NCI-H146 treated with DMSO at 0.1 percent for 48 hours (cell line): ENCODE results near the gene ERG.

Experiments used
- DNase-seq: peaks from one replicate; lab custom pipeline; 2025; ENCODE audit not compliant: unreplicated experiment; lab: John Stamatoyannopoulos, UW

The ERG gene, protein sequence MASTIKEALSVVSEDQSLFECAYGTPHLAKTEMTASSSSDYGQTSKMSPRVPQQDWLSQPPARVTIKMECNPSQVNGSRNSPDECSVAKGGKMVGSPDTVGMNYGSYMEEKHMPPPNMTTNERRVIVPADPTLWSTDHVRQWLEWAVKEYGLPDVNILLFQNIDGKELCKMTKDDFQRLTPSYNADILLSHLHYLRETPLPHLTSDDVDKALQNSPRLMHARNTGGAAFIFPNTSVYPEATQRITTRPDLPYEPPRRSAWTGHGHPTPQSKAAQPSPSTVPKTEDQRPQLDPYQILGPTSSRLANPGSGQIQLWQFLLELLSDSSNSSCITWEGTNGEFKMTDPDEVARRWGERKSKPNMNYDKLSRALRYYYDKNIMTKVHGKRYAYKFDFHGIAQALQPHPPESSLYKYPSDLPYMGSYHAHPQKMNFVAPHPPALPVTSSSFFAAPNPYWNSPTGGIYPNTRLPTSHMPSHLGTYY

DNA sequence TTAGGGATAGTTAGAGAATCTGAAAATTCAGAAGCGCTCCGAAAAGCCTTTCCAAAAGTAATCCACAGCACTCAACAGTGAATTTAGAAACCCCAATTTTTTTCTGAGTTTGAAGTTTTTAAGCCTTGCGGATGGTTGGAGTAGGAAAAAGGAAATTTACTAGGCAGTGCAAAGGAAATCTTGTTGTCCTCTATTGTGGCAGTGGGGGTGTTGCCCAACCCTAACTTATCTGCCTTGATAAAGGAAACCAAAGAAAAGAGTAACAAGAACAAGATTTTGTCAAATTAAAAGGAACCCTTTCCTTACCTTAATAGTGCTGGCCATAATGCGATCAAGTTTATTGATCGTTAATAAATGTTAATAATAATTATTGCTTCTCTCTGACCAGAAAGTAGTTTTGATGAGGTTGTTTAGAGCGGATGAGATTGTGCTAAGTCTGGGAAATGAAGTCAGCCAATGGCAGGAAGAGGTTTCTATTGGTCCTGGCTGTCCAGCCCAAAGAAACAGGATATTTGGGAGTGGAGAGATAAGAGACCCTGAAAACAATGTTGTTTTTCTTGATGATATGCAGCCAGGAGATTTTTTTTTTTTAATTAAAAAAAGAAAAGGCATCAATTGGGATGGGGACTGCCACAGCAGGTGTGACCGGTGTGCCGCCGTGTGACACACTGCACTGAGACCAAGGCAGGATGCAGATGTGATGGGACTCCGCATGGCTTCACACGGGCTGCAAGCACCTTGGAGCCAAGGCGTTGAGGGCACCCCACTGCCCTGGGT is at the start of gene ERG:
TSS of gene ERG (minus strand) at position 421 of the 777 bp plus-strand sequence. CDS start at position 324, 97 bp downstream.
- DNase-seq: no peak

DNA sequence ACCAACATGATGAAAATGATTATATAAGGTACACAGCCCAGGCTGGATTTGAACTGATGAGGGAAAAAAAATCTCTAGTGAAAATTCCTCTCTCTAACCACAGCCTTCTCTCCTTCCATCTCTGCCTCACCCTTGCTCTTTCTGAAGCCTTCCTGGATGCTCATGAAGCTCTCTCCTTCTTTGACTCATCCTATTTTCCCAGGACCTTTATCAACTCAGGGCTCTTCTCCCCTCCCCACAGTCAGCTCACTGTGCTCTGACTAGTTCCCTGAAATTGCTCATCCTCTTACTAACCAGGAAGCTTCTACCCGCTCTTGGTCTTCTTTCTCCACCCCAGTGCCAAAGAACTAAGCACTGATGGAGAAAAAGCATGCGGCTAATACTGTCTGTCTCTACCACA is 46.4 kb upstream of the ERG start:
- no peak for DNase-seq

DNA sequence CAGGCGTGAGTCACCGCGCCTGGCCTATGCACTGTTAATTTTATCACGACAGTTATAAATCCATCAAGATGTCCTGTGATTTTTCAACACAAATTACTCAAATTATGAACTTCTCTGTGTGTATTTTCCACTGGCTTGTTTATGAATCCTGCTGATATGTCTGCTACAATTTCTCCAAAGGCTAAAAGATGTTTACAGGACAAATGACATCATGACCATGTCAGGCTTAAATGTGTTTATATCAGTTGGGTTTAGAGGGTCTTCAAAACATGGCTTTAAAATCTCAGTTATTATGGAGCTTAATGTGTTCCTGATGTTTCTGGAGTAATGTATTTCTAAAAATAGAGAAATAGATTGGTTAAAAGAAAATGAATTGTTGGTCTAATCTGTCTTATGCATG is 44.0 kb upstream of the ERG start:
- DNase-seq: no peak

DNA sequence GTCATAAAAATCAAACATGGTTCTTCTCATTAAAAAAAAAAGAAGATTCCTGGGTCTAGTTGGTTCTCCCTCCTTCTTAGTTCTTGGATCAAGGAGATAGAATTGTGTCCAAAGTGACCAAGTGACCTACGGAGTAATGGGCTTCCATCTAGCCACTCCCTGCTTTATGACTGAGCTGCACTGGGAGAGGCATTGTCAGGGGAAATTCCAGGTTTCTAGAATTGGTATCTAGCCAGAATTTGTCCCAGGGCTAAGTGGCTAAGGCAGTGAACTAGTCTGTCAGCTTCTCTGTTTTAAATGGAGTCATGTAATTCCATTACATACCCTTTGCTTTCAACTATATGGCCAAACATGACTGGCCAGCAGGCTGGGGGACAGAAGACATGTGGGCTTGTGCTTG is 40.1 kb upstream of the ERG start:
- DNase-seq: no peak

DNA sequence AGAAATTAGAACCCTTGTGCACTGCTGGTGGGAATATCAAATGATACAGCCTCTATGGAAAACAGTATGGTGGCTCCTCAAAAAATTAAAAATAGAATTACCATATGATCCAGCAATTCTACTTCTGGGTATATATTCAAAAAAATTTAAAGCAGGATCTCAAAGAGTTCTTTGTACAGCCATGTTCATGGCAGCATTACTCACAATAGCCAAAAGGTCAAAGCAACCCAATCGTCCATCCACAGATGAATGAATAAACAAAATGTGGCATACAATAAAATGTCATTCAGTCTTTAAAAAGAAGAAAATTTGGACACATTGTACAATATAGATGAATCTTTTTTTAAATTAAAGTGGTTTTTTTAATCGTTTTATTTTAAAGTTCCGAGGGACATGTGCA is 36.3 kb upstream of the ERG start:
- DNase-seq: no peak

DNA sequence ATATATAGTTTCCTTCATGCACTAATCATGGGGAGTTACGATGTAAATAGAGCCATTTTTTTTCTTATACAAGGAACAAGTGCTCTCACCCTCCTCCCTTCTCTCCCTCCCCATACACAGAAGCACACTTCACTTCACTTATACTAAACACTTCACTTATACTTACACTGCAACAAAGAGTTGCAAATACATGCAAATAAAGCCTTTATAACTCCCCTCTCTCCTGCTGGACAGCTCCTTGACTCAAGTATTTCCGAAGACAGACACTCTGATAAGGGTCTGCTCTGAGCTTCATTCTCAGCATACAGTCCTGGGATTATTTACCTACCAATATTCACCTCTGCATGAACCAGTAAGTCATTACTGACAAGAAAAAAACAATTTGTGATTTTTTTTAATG is 35.6 kb upstream of the ERG start:
- DNase-seq: no peak

DNA sequence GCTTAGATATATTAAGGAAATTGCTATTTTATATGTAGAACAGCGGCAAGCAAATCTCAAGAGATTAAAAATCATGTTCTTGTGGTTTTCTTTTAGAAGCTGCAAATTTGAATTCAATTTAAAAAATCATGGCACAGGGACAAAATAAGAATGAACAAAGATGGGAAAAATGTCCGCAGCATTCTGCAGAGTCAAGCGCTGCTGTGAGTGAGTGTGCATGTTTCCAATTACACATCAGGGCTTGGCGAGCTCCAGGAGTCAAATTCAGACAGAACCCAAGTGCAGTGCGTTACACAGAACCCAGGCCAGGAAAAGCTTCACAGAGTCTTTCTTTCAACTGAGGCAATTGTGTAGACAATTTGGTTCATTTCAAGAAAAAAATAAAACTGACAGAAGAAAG is 33.3 kb upstream of the ERG start:
- no peak for DNase-seq

DNA sequence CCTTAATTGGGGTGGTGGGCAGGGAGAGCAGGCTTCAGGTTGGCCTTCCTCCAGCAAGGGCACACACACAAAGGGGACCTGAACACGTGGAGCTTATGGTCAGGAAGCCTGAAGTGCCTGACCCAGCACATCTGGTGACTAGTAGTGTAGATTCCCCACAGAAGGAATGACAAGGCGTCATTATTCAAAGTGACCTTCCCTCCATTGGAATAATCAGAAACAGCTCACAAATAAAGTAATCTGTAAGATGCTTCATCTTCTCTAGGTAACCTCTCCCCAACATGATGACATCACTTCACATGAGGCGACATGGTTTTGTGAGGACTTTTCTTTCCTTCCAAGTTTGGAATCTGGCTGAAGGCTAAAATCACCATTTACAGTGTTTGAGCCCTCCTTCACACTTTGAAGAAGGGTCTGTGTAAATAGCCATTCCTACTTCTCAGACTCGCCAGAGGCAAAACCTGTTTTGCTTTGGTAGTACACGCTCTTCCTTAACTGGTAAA is 32.8 kb upstream of the ERG start:
- no peak for DNase-seq

DNA sequence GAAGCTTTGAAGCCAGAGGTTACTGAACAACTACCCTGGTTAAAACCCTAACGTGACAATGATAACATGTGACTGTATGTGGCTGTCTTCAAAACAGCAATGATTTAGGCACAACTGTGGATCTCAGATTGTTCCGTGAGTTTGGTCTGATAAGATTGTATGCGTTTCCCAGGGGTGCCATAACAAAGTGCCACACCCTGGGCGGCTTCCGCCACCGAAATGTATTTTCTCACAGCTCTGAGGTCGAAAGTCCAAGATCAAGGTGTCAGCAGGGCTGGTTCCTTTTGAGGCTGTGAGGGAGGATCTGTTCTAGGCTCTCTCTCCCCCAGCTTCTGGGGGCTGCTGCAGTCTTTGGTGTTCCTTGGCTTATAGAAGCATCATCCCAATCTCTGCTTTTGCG is 29.5 kb upstream of the ERG start:
- DNase-seq: no peak

DNA sequence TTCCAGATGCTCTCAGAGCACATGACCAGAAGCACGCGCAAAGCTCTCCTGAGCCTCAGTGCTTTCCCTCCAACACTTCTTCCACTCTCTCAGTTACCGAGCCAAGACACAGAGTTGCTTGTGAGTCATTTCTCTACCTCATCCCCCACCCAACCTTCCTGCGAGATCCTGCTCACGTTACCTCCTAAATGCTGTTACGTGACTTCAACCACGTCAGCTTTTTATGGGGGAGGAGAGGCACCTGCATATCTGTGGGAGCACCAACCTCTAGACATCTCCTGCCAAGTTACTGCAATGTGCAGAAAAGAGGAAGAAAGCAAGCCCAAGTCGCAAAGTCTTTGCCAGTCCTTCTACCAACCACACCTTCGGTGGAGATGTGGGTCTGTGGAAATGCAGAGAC is 27.2 kb upstream of the ERG start:
- DNase-seq: no peak

DNA sequence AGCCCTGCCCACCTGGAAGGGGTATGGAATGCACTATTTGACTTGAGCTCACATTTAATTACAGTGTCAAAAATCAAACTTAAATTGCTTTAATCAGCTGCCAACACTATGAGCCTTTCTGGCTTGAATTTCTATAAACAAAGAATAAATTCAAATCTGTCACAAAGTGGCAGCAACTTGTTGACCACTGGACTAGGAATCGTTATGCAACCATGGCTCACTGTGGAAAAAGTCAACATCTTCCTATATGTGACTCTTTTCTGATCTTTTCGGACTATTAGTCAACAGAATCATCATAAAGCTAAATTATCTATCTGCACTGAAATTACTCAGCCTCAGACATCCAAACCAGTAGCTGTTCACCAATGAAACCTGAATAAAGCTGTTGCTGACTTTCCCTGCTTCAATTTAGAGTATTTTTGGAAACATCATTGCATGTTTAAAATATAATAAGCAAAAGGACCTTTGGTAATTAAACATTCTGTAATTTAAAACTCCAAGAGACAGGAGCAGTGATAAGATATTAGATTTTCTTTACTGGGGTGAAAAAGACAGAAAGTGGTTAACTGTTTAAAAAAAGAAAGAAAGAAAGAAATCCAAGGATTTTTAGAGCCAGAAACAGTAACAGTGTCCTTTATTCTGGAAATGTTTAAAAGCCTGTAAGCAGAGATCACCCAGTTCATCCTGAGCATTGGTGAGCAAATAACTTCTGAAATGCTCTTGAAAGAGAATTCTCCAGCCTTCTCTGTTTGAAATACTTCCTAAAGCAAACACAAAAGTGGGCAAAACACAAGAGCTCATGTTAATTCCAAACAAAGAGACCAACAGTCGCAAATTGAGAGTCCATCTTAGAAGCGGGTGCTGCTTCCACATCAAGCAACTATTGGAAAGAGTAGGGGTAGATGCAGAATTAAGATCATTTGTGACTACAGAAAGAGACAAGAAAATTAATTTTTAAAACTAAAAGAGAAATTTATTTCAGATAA is 26.2 kb upstream of the ERG start:
- peak; percentile 68 for DNase-seq

DNA sequence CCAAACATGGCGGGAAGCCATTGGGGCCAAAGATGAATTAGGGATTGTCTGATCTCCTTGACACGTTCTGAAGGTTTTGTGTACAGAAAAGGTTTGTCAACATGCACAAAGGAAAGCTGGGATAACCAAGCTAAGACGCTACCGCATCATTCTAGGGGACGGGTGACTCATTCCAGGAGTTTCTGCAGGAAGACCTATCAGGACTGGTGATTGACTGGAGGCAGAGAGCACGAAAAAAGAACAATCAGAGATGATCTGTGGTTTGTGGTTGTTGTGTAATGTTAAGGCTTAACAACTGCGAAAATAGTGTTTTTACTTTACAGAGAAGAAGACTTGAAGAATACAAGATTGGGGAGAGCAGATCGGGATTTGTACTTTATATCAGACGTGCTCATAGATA is 22.2 kb upstream of the ERG start:
- no peak for DNase-seq

DNA sequence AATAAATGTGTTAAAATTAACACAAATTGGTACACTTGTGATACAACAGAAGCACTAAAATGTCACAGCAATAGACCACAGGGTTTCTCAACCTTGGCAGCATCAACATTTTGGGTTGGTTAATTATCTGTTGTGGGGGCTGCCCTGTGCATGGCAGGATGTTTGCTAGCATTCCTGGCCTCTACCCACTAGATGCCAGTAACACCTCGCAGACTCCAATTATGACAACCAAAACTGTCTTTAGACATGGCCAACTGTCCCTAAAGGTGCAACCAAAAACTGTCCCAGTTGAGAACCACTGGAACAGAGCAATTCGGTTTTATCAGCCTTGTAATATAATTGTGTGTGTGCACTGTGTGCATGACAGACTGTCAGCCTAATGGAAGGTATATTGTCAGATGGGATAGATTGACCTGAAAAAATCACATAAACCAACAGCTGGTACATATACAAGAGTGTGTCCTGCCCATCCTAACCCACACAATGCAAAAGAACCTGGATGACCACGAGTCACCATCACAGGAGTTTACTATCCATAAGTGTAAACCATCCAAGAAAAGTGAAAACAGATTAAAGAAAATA is 13.5 kb upstream of the ERG start:
- DNase-seq: no peak

DNA sequence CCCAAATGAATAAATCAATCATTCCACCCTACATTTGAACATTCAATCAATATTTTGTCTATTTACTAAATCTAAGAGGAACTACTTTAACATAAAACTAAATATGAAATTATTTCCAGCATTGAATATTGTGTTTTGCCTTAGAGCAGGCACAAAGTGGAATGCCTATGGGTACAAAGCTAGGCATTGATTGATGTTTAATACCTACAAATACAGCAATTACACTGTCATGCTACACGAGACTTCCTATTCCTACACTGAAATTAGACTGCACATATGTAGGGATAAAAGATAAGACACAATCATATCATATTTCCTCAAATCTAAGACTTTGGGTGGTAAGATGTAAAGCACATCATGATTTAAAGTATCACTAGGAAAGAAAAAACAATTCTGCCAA is 12.9 kb upstream of the ERG start:
- DNase-seq: no peak

DNA sequence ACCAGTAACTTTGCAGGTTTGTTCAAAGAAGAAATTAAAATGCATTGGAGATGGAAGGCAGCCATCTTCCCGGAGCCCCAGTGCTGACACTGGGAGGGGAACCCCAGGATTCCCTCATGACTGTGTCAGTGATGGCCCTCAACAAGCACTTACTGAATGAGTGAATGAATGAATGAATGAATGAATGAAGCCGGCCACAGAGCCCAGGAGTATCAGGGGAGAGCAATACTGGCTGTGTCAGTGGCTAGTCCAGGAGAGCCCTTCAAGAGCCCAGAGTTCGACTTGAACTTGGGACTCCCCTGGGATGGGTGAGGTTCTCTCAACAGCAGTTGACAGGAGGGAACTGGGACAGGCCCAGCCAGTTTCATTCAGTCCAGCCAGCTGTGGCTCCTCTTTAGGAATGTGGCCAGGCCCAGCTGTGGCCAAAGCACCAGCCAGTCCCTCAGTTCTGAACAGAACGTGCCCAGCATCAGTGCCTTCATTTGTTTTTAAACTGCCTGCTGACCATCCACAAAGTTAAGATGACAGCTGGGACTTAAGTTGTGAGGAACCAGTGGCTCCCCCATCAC is 9.2 kb upstream of the ERG start:
- DNase-seq: no peak

DNA sequence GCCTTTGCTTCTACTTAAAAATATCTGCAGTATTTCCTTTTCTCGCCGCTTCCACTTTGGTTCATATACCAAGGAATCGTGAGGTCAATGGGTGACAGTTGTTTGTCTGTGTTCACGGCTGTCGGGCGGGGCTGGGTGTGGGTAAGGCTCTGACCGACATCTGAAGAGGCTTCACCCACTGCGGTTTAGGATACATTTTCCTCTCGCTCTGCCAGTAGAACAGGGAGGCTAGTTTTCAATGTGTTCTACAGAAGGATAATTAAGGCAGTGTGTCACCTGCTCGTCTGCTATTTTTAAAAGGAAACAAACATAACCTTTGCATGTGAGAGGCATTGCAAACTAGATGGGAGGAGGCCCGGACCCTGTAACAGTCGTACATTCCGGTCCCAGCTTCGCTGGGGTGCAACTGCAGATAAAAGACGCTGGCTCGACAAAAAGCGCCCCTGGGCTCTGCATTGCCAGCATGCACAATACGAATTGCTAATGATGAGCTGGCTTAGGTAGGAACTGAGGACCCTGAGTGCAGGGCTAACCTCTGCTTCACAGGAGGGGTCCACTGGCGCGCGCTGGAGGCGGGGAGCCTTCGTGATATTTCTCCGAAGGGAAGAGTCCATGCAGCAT is 8.5 kb upstream of the ERG start:
- peak; percentile 50 for DNase-seq

DNA sequence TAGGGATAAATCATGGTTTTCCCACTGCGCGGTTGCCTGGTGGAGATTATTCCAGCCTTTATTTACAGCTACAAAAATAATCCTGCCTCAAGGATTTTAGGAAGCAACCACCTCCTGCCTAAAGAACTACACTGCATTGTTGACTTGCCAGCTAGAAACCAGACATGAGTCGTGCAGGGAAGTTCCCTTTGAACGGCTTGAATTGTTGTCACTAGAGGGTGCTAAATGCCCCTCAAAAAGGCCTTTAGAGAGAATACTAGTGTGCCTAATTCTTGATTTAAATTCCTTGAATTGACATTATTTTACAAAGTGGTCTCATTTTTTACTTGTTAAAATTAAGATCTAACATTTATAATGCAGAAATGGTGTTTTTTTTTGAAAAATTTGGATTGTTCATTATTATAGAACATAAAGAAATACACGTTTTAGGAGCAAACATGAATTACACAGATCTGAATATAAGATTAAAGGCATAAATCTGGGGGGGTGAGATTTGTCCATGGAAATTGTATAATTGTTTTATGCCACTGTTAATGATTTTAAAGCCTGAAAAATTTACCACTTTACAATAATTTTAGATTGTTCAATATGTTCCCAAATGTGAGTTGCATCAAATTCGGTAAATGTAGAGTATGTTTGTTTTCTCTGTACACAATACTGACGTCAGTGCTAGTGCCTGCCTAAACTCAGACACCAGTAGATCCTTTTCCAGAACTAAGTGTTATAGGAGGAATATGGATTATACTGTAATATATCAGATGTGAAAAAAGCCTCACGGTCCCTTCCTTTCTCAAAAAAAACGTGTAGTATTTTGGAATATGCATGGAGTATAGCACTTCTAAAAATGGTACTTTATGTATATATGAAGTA is 7.6 kb upstream of the ERG start:
- peak; percentile 46 for DNase-seq

DNA sequence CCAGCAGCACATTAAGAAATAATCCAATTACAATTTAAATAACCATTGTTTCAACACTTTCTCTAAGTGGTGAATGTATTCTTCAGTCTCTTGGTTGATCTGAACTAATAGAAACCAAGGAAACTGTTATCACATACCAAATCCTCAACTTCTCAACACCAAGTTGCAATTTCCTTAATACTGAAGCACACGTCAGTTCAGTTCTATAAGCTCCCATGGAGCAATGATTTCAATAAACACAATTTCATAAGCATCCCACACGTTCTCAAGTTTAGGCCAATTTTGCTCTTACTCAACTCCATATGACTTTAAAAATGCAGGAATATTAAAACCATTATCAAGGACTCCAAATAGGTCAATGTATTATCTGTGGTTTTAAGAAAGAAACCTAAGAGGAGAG is 5.8 kb upstream of the ERG start:
- DNase-seq: no peak

DNA sequence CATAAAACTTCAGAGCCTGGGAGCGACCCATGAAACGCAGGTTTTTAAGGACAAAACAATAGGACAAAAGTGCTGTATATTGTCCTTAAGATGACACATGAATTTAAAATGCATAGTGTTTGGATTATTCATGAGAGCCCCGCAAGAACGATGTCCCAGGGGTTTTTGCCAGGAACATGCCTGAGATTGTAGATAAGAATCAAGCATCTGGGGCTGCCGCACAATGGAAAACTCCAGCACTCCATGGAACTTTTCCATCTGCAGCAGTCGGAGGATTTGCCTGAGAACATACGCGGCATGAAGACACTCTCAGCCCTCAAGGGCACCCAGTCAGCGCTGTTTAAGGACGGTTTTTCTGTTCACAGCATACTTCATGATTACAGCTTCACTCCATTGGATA is 5.3 kb upstream of the ERG start:
- DNase-seq: no peak
